ENCODE measurements around the gene DGKI. TPM values are rescaled to one million over a fixed set of nuclear protein-coding genes. Genes with fewer than 3 reads are reported as not detected.

Gene DGKI
- total RNA-seq, 6 experiments from 2014 or later: 1.2 to 2.2 (median 1.6) TPM

- peaks cover 29% of the 10 kb centered on the region for H3K36me3 Mint-ChIP-seq (ENCODE audit: low read depth)
Measured at GRCh38 chr7:137828456-137828855, 18.3 kb downstream of the DGKI start.

GRCh38 chr7:137825489-137825888 is 21.3 kb downstream of the DGKI start:
- H3K27me3 Mint-ChIP-seq (ENCODE audit: insufficient read depth): no peaks in the 10 kb centered on the region; the same call in 1 of the 2 replicates
- peaks cover 2% of the 10 kb centered on the region; the same call in 1 of the 2 replicates for H3K36me3 Mint-ChIP-seq (ENCODE audit: low read depth)
- H3K4me1 Mint-ChIP-seq (ENCODE audit: low read depth): peaks cover 18% of the 10 kb centered on the region
- H3K9me3 Mint-ChIP-seq: no peaks in the 10 kb centered on the region
- no peak overlapping the region for H3K4me3 Mint-ChIP-seq
- TF ChIP-seq, protein P1, sequence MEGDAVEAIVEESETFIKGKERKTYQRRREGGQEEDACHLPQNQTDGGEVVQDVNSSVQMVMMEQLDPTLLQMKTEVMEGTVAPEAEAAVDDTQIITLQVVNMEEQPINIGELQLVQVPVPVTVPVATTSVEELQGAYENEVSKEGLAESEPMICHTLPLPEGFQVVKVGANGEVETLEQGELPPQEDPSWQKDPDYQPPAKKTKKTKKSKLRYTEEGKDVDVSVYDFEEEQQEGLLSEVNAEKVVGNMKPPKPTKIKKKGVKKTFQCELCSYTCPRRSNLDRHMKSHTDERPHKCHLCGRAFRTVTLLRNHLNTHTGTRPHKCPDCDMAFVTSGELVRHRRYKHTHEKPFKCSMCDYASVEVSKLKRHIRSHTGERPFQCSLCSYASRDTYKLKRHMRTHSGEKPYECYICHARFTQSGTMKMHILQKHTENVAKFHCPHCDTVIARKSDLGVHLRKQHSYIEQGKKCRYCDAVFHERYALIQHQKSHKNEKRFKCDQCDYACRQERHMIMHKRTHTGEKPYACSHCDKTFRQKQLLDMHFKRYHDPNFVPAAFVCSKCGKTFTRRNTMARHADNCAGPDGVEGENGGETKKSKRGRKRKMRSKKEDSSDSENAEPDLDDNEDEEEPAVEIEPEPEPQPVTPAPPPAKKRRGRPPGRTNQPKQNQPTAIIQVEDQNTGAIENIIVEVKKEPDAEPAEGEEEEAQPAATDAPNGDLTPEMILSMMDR (IDR thresholded peaks at IDR 0.05): no peak
- no peak overlapping the region for H3K27ac Mint-ChIP-seq
- no peak for DNase-seq

More at GRCh38 chr7:137828456-137828855, 18.3 kb downstream of the DGKI start:
- Mint-ChIP-seq H3K9me3 (peaks cover 28% of the 10 kb centered on the region), H3K4me3 (no peak overlapping the region), H3K27me3 (ENCODE audit: insufficient read depth) (no peaks in the 10 kb centered on the region; the same call in 1 of the 2 replicates), H3K27ac (no peak overlapping the region), H3K4me1 (ENCODE audit: low read depth) (peaks cover 2% of the 10 kb centered on the region; the same call in 1 of the 2 replicates)
- TF ChIP-seq, protein P1 (IDR thresholded peaks at IDR 0.05): no peak
- no peak for DNase-seq

GRCh38 chr7:137820677-137821420 is 25.9 kb downstream of the DGKI start:
- Mint-ChIP-seq H3K27ac (no peak overlapping the region), H3K27me3 (ENCODE audit: insufficient read depth) (no peaks in the 10 kb centered on the region; the same call in none of the 2 replicates), H3K4me1 (ENCODE audit: low read depth) (peaks cover 57% of the 10 kb centered on the region), H3K36me3 (ENCODE audit: low read depth) (no peaks in the 10 kb centered on the region), H3K9me3 (no peaks in the 10 kb centered on the region), H3K4me3 (no peak overlapping the region)
- TF ChIP-seq, protein P1 (IDR thresholded peaks at IDR 0.05): no peak
- DNase-seq: peak; percentile 6

DNA sequence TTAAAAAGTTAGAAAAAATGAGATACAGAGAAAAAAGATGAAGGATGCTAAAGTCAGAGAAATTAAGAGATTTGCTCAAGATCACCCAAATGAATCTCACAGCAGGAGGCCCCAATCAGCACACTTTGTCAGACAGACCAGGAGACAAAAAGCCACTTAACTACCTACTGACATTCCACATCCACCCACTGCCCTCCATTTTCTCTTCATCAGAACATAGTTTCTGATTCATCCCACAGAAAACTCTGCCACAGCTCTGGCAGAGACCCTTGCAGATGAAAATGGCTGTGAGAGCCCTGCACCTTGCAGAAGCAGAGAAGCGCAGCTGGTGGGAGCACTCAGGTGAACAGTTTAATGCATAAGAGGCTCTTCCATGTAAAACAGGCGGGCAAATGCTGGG is 26.6 kb downstream of the DGKI start:
- no peaks in the 10 kb centered on the region for H3K36me3 Mint-ChIP-seq (ENCODE audit: low read depth)
- H3K27me3 Mint-ChIP-seq (ENCODE audit: insufficient read depth): no peaks in the 10 kb centered on the region; the same call in none of the 2 replicates
- no peak overlapping the region for H3K4me3 Mint-ChIP-seq
- H3K9me3 Mint-ChIP-seq: no peaks in the 10 kb centered on the region
- no peak overlapping the region for H3K27ac Mint-ChIP-seq
- TF ChIP-seq, protein P1 (IDR thresholded peaks at IDR 0.05): no peak
- H3K4me1 Mint-ChIP-seq (ENCODE audit: low read depth): peaks cover 57% of the 10 kb centered on the region
- DNase-seq: no peak

GRCh38 chr7:137818036-137818435 is 28.7 kb downstream of the DGKI start:
- DNase-seq: peak; percentile 62
- TF ChIP-seq, protein P1 (IDR thresholded peaks at IDR 0.05): no peak
- H3K36me3 Mint-ChIP-seq (ENCODE audit: low read depth): no peaks in the 10 kb centered on the region
- no peaks in the 10 kb centered on the region; the same call in 1 of the 2 replicates for H3K27me3 Mint-ChIP-seq (ENCODE audit: insufficient read depth)
- H3K27ac Mint-ChIP-seq: no peak overlapping the region
- peaks cover 52% of the 10 kb centered on the region for H3K4me1 Mint-ChIP-seq (ENCODE audit: low read depth)
- H3K4me3 Mint-ChIP-seq: no peak overlapping the region
- H3K9me3 Mint-ChIP-seq: no peaks in the 10 kb centered on the region

Measured in HFFc6 (cell line).